Prostate gland (tissue), 2 donors: ENCODE results near the gene KRTAP22-1.

Experiments used
- CTCF ChIP-seq, 4 experiments: fragments of 200-600 bp in 2 of 4; fragments of 450-650 bp in 2 of 4; sonication (generic) in 2 of 4; IDR thresholded peaks; 1 replicate in 3 of 4; 2 replicates in 1 of 4; pipeline ENCODE4 v1.5.1; 2016 to 2019; ENCODE audit warnings: antibody characterized with exemption in 4 of 4, mild to moderate bottlenecking in 2 of 4, moderate library complexity in 2 of 4
- POLR2AphosphoS5 ChIP-seq: sonication (generic); formaldehyde crosslinking; IDR thresholded peaks from one replicate; pipeline ENCODE4 v1.6.1; 2017; ENCODE audit warnings: antibody characterized with exemption

- TF ChIP-seq POLR2AphosphoS5 (no peak), CTCF (IDR thresholded peaks at IDR 0.05) (no peak)
Observed at GRCh38 chr21:30615199-30615598, 14.3 kb downstream of the KRTAP22-1 start.
